IMR-90 (cell line): ENCODE measurements around the gene JRKL. TPM values are rescaled to one million over a fixed set of nuclear protein-coding genes. Genes with fewer than 3 reads are reported as not detected.

ENCODE experiments used
- ATAC-seq: fragments of 200-7000 bp; cut with Tn5 transposase; 2 replicates; pipeline ENCODE4 v1.9.1; 2020; ENCODE audit warnings: low read depth, mild to moderate bottlenecking, moderate library complexity
- BruUV-seq: library from RNA; stranded (reverse); fragments of 400-500 nt; replicated peaks from 2 replicates; lab custom pipeline; 2021; lab: Mats Ljungman, UMichigan
- CTCF ChIA-PET: fragments of 300-600 bp; formaldehyde crosslinking; extraction: SDS; loops from one replicate; lab custom pipeline; 2021; ENCODE audit warnings: antibody characterized with exemption; lab: Yijun Ruan, JAX
- POLR2A ChIA-PET: fragments of 300-600 bp; sonication (Branson Sonifier 250); formaldehyde crosslinking; loops from one replicate; lab custom pipeline; 2022; ENCODE audit warnings: antibody characterized with exemption; ENCODE audit not compliant: unreplicated experiment; lab: Charles Lee
- DNase-seq: peaks from one replicate; pipeline ENCODE4 v3.0.0; 2013
- H2AFZ ChIP-seq: replicated peaks from 2 replicates; pipeline ENCODE3; 2013; ENCODE audit warnings: low read length, mild to moderate bottlenecking; ENCODE audit not compliant: poor library complexity
- H2AK5ac ChIP-seq: 2 replicates; pipeline ENCODE4 v1.6.1; 2013; ENCODE audit warnings: low read depth, low read length, inconsistent platforms
- H2AK9ac ChIP-seq: replicated peaks from 2 replicates; pipeline ENCODE3; 2013; ENCODE audit warnings: mild to moderate bottlenecking, low read depth, low read length, moderate library complexity; ENCODE audit not compliant: poor library complexity
- H2BK120ac ChIP-seq: 2 replicates; pipeline ENCODE4 v1.6.1; 2013; ENCODE audit warnings: low read depth, low read length, inconsistent platforms
- H2BK15ac ChIP-seq: 3 replicates; pipeline ENCODE4 v1.6.1; 2013; ENCODE audit warnings: low read depth, low read length, inconsistent platforms
- H2BK20ac ChIP-seq: 2 replicates; pipeline ENCODE4 v1.6.1; 2013; ENCODE audit warnings: low read depth, mild to moderate bottlenecking, inconsistent platforms, low read length, moderate library complexity
- H2BK5ac ChIP-seq: 2 replicates; pipeline ENCODE4 v1.6.1; 2013; ENCODE audit warnings: mild to moderate bottlenecking, low read depth, low read length, inconsistent platforms; ENCODE audit not compliant: poor library complexity, severe bottlenecking
- H3K14ac ChIP-seq: replicated peaks from 2 replicates; pipeline ENCODE4 v1.6.1; 2013; ENCODE audit warnings: low read depth, low read length, inconsistent platforms
- H3K18ac ChIP-seq: 2 replicates; pipeline ENCODE4 v1.6.1; 2013; ENCODE audit warnings: low read depth, low read length, control low read depth
- H3K23ac ChIP-seq: 2 replicates; pipeline ENCODE4 v1.6.1; 2013; ENCODE audit warnings: low read depth, low read length, inconsistent platforms
- H3K27ac ChIP-seq: 2 replicates; pipeline ENCODE4 v1.5.1; 2013; ENCODE audit warnings: mild to moderate bottlenecking, control low read depth, low read length; ENCODE audit not compliant: insufficient read depth
- H3K27me3 ChIP-seq: 2 replicates; pipeline ENCODE4 v1.6.1; 2013; ENCODE audit warnings: low read length; ENCODE audit not compliant: control insufficient read depth, insufficient read depth
- H3K36me3 ChIP-seq: 2 replicates; pipeline ENCODE4 v1.6.1; 2013; ENCODE audit warnings: low read length, mixed read lengths; ENCODE audit not compliant: control insufficient read depth, insufficient read depth
- H3K4ac ChIP-seq: 2 replicates; pipeline ENCODE4 v1.6.1; 2013; ENCODE audit warnings: low read depth, low read length, inconsistent platforms
- H3K4me1 ChIP-seq: 2 replicates; pipeline ENCODE4 v1.6.1; 2013; ENCODE audit warnings: low read length, mixed read lengths; ENCODE audit not compliant: control insufficient read depth, insufficient read depth
- H3K4me2 ChIP-seq: 2 replicates; pipeline ENCODE4 v1.6.1; 2013; ENCODE audit warnings: low read depth, mild to moderate bottlenecking, control low read depth, low read length, moderate library complexity
- H3K4me3 ChIP-seq: 2 replicates; pipeline ENCODE4 v1.5.1; 2013; ENCODE audit warnings: low read depth, mild to moderate bottlenecking, control low read depth, low read length, moderate library complexity; ENCODE audit not compliant: insufficient read depth
- H3K56ac ChIP-seq: 2 replicates; pipeline ENCODE4 v1.6.1; 2013; ENCODE audit warnings: low read length, inconsistent platforms; ENCODE audit not compliant: insufficient read depth; ENCODE audit errors: extremely low read depth
- H3K79me1 ChIP-seq, 2 experiments: 2 replicates each; pipeline ENCODE4 v1.6.1; 2013; ENCODE audit warnings: low read length in 2 of 2, inconsistent platforms in 1 of 2, low read depth in 1 of 2
- H3K9ac ChIP-seq: 2 replicates; pipeline ENCODE4 v1.6.1; 2013; ENCODE audit warnings: low read depth, low read length, control low read depth
- H3K9me1 ChIP-seq: 2 replicates; pipeline ENCODE4 v1.6.1; 2013; ENCODE audit warnings: low read length, inconsistent platforms; ENCODE audit not compliant: insufficient read depth
- H3K9me3 ChIP-seq: 2 replicates; pipeline ENCODE4 v1.6.1; 2013; ENCODE audit warnings: low read length; ENCODE audit not compliant: control insufficient read depth, insufficient read depth
- H4K20me1 ChIP-seq: 2 replicates; pipeline ENCODE4 v1.6.1; 2013; ENCODE audit warnings: low read length, inconsistent platforms; ENCODE audit not compliant: insufficient read depth
- H4K5ac ChIP-seq: 2 replicates; pipeline ENCODE4 v1.6.1; 2013; ENCODE audit warnings: mild to moderate bottlenecking, low read depth, low read length, control low read depth
- H4K8ac ChIP-seq, 2 experiments: 2 replicates each; pipeline ENCODE4 v1.6.1; 2013; ENCODE audit warnings: low read depth in 2 of 2, low read length in 2 of 2, control low read depth in 1 of 2, inconsistent platforms in 1 of 2
- H4K91ac ChIP-seq: 2 replicates; pipeline ENCODE4 v1.6.1; 2013; ENCODE audit warnings: low read depth, low read length, inconsistent platforms; ENCODE audit not compliant: insufficient read depth
- CEBPB ChIP-seq: IDR thresholded peaks from 2 replicates; pipeline ENCODE4 v1.6.1; 2012; ENCODE audit warnings: low read depth, low read length, improper control_type of control experiment
- MXI1 ChIP-seq: IDR thresholded peaks from 2 replicates; pipeline ENCODE4 v1.6.1; 2012; ENCODE audit warnings: low read depth, mild to moderate bottlenecking, low read length, moderate library complexity, borderline replicate concordance
- RAD21 ChIP-seq: IDR thresholded peaks from 2 replicates; pipeline ENCODE4 v1.6.1; 2012; ENCODE audit warnings: low read length, improper control_type of control experiment
- WGBS, 2 experiments: methylation state at CpG; one replicate each; pipeline versions ENCODE4 v1.1.5 to v1.1.7; 2013; ENCODE audit warnings: missing lambda C conversion rate in 2 of 2; ENCODE audit not compliant: insufficient read length in 1 of 2; ENCODE audit errors: extremely low coverage in 2 of 2; 5-methylcytosine and 5-hydroxymethylcytosine counted together
- dilution Hi-C: fragments of 300-500 bp; cut with HindIII; formaldehyde crosslinking; loops from one replicate; pipeline ENCODE4 v1.14.3; 2018; ENCODE audit warnings: low sequenced_read_pairs; ENCODE audit not compliant: unreplicated experiment
- in situ Hi-C: fragments of 300-500 bp; cut with MboI; formaldehyde crosslinking; loops from 3 replicates; pipeline ENCODE4 v1.14.3; 2019; ENCODE audit warnings: low sequenced_read_pairs, inconsistent platforms, mixed read lengths
- intact Hi-C: fragments of 100-400 bp; cut with micrococcal nuclease; formaldehyde crosslinking; loops from 2 replicates; pipeline ENCODE4 v1.10.0; 2022
- polyA plus RNA-seq, 3 experiments: library from polyadenylated mRNA; depleted of rRNA; stranded (reverse); fragments of >200 nt; gene quantifications; 2 replicates each; pipeline ENCODE4 v1.2.3, GENCODE V29; 2012; ENCODE audit warnings: low replicate concordance in 1 of 3
- total RNA-seq: library from RNA; depleted of rRNA; stranded (reverse); fragments of >200 nt; gene quantifications from 2 replicates; pipeline ENCODE4 v1.2.3, GENCODE V29; 2012

Gene JRKL
- total and polyA plus RNA-seq, 2 of the 4 experiments (the other 2 are of a cell fraction): 5.6 to 5.9 TPM

DNA sequence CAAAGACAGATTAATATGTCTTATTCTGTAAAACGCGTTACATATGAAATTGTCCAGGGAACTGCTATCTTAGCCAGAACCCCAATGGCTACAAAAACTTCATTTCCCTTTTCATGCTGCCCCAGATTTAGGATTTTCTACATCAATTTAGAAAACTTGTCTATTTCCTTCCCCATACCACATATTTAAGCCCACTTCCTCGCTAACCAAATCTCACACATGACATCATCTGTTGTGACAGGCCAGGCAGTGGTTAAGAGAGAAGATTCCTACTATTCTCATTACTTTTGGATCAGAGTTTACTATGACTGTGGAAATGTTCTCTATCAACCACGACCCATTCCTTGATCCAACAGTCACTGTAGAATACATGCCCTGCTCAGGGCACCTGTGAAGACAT, 16.0 kb upstream of the JRKL start:
- no peaks in the 10 kb centered on the region for H3K9me1 ChIP-seq
- H3K9me3 ChIP-seq: no peaks in the 10 kb centered on the region; the same call in 1 of the 2 replicates
- H4K8ac ChIP-seq: no peak overlapping the region
- no peak overlapping the region for H2BK15ac ChIP-seq
- H2AK9ac ChIP-seq: no peak overlapping the region
- no peak overlapping the region for H2BK120ac ChIP-seq
- no peak for DNase-seq
- no peak overlapping the region for H3K56ac ChIP-seq
- H4K91ac ChIP-seq: no peak overlapping the region
- intact Hi-C loops: no loop called here
- H3K79me1 ChIP-seq: peaks cover 0 to 3% of the 10 kb centered on the region in 2 experiments; a peak in 1 of 4 replicates
- H3K36me3 ChIP-seq: 0 out of 2 replicates have a peak, but pooled peaks cover 4% of the 10 kb centered on the region
- no peak overlapping the region for H3K4ac ChIP-seq
- TF ChIP-seq RAD21 (no peak), MXI1 (no peak), CEBPB (no peak)
- CTCF ChIA-PET: no interaction called here
- H2BK5ac ChIP-seq: no peak overlapping the region
- POLR2A ChIA-PET: no interaction called here
- no peak overlapping the region for H3K18ac ChIP-seq
- no CpG with 5 or more reads among the region's 4 CpGs for WGBS, 2 experiments
- H3K27ac ChIP-seq: no peak overlapping the region
- H2AK5ac ChIP-seq: no peak overlapping the region
- BruUV-seq: no TSS peak
- no peak overlapping the region for H2AFZ ChIP-seq
- no peak overlapping the region for H3K4me3 ChIP-seq
- no peak overlapping the region for H3K14ac ChIP-seq
- no peaks in the 10 kb centered on the region for H3K4me1 ChIP-seq
- no peak overlapping the region for H3K4me2 ChIP-seq
- no peak overlapping the region for H3K23ac ChIP-seq
- no peak overlapping the region for H3K9ac ChIP-seq
- H4K20me1 ChIP-seq: no peaks in the 10 kb centered on the region
- H3K27me3 ChIP-seq: no peaks in the 10 kb centered on the region
- no peak overlapping the region for H4K5ac ChIP-seq
- dilution Hi-C loops: loop anchor here (25.0 kb wide), 1 partner anchor 337 kb away; no protein-coding TSS in a partner anchor
- in situ Hi-C loops: no loop called here
- no peak for ATAC-seq
- H2BK20ac ChIP-seq: no peak overlapping the region
